Hematopoietic multipotent progenitor cell treated with erythropoietin and hydrocortisone succinate and interleukin-3 and kit ligand, for 15 days (in vitro differentiated cells): ENCODE measurements around the gene SGK2.

Experiments used
- DNase-seq: peaks from one replicate; pipeline ENCODE4 v3.0.0-alpha.2; 2015; ENCODE audit warnings: low spot score

The SGK2 gene

GRCh38 chr20:43558412-43559146 lies at the start of gene SGK2:
Gene SGK2 (plus strand): TSS chr20:43559027. CDS start chr20:43566496, 7,469 bp downstream.
- no peak for DNase-seq

- DNase-seq, result no peak
Observed at GRCh38 chr20:43511879-43512278, 46.9 kb upstream of the SGK2 start.

- DNase-seq, result no peak
Observed at GRCh38 chr20:43513372-43513930, 45.4 kb upstream of the SGK2 start.

- peak; percentile 97 for DNase-seq
Observed at GRCh38 chr20:43513931-43514647, 44.7 kb upstream of the SGK2 start.

GRCh38 chr20:43514648-43514999 lies 44.2 kb upstream of the SGK2 start:
- no peak for DNase-seq

GRCh38 chr20:43515628-43516027 lies 43.2 kb upstream of the SGK2 start:
- no peak for DNase-seq

- no peak for DNase-seq
Observed at GRCh38 chr20:43516251-43516824, 42.5 kb upstream of the SGK2 start.

- DNase-seq, result no peak
Observed at GRCh38 chr20:43520074-43520630, 38.7 kb upstream of the SGK2 start.

GRCh38 chr20:43525021-43525420 lies 33.8 kb upstream of the SGK2 start:
- no peak for DNase-seq

GRCh38 chr20:43528258-43528875 lies 30.5 kb upstream of the SGK2 start:
- no peak for DNase-seq

- no peak for DNase-seq
Observed at GRCh38 chr20:43529051-43529450, 29.8 kb upstream of the SGK2 start.

- DNase-seq, result no peak
Observed at GRCh38 chr20:43529457-43530153, 29.2 kb upstream of the SGK2 start.

- DNase-seq, result no peak
Observed at GRCh38 chr20:43530321-43531090, 28.3 kb upstream of the SGK2 start.

GRCh38 chr20:43531091-43531443 lies 27.8 kb upstream of the SGK2 start:
- no peak for DNase-seq

GRCh38 chr20:43532416-43533055 lies 26.3 kb upstream of the SGK2 start:
- no peak for DNase-seq

GRCh38 chr20:43533060-43533459 lies 25.8 kb upstream of the SGK2 start:
- no peak for DNase-seq

GRCh38 chr20:43534016-43534415 lies 24.8 kb upstream of the SGK2 start:
- no peak for DNase-seq

GRCh38 chr20:43534791-43535350 lies 24.0 kb upstream of the SGK2 start:
- no peak for DNase-seq

GRCh38 chr20:43535370-43536004 lies 23.3 kb upstream of the SGK2 start:
- DNase-seq, result no peak
